Measurements from ENCODE around the gene ADAMTS1. TPM values are rescaled to one million over a fixed set of nuclear protein-coding genes. Genes with fewer than 3 reads are reported as not detected.

Gene ADAMTS1
- total and polyA plus RNA-seq, 2 of the 13 experiments (the other 11 are each of a cell fraction or from before 2014, with no cell fraction given) = 0.02 to 0.11 TPM

DNA sequence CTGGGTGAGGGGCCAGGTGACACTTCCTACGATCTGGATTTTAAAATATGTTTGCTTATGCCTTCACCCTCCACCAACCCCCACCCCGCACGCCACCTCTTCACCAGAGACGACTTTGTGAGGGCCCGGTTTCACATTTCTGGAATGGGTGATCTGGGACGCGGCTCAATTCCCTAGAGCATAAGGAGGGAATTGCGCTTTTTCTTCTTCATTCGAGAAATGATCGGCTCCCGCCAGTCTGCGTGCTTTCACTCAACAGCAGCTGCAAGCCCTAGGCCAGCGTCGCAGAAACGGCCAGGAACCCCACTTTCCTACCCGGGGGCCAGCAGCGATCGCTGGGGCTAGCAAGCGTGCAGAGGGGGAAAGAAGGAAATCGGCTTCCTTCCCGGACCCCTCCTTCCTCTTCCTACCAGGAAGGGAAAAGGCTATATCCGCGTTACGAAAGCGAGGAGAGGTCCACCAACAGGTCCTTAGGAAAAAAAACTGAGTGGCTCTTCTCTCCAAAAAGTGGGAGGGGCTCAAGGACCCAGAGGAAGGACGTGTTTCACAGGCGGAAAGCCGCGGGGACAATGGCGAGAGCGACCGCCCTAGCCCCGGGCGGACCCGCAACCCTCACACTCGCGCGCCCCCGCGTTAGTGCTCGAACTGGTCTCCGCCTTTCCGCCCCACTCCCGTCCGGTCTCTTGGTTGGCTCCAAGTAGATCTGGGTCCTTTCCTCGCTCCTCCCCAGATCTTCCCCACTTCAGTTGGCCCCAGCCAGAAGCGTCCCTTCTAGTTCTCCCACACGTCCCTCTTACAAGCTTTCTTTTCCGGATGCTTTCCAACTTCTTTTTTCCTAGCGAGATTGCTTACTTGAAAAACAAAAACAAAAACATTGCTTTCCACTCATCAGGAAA, 1.1 kb upstream of the ADAMTS1 start:
- peak overlapping the region; percentile 16 to 59 (median 20); a peak in 4 of 6 replicates for H3K4me3 ChIP-seq (replicated peaks in 1 of 3; ENCODE audit: insufficient read depth in 1 of 3, low read depth in 2 of 3, low read length in 3 of 3)
- H3K9me3 ChIP-seq (ENCODE audit: low read length) = no peaks in the 10 kb centered on the region
- WGBS (ENCODE audit: low lambda C conversion rate) = 20% methylated on average over 38 of the region's 50 CpGs
- no peak overlapping the region for H2AFZ ChIP-seq (ENCODE audit: low read length)
- no peaks in the 10 kb centered on the region for H3K36me3 ChIP-seq (replicated peaks in 1 of 2; ENCODE audit: control insufficient read depth in 1 of 2, insufficient read depth in 2 of 2, low read length in 2 of 2)
- POLR2A ChIA-PET = no interaction called here
- in situ Hi-C loops (cut with HindIII; ENCODE audit: extremely low pct_ligation_motif_present, low pct_unique_long_range_greater_than_20kb) (loop anchor here (5.0 kb wide), 3 partner anchors 856 to 1901 kb away; no protein-coding TSS in a partner anchor), intact Hi-C loops (cut with micrococcal nuclease; ENCODE audit: unreplicated experiment) (no loop called here)
- H3K79me2 ChIP-seq (ENCODE audit: insufficient read depth, low read length) = no peaks in the 10 kb centered on the region
- CTCF ChIA-PET (ENCODE audit: low intra/inter-chr PET ratio, low total read pairs) = no interaction called here
- peak; percentile 65 for ATAC-seq
- no peak overlapping the region for H3K27ac ChIP-seq (ENCODE audit: extremely low read length, insufficient read depth, low read length)
- H3K9ac ChIP-seq (ENCODE audit: insufficient read depth, low read depth, low read length) = no peak overlapping the region
- H3K4me2 ChIP-seq (ENCODE audit: low read depth, low read length) = peak overlapping the region; percentile 69
- no TSS peak for BruUV-seq (replicated peaks)
- no peak for DNase-seq (ENCODE audit: low spot score)
- H4K20me1 ChIP-seq (ENCODE audit: insufficient read depth, low read length) = no peaks in the 10 kb centered on the region
- H3K27me3 ChIP-seq (ENCODE audit: control insufficient read depth in 1 of 2, insufficient read depth in 2 of 2, low read length in 2 of 2) = peaks cover 7 to 45% of the 10 kb centered on the region in 2 experiments; a peak in 4 of 5 replicates
- FAIRE-seq = no peak
- no peak for TF ChIP-seq SOX5 (CRISPR knock-in tag; IDR thresholded peaks at IDR 0.05; ENCODE audit: borderline replicate concordance)
- H3K4me1 ChIP-seq (ENCODE audit: insufficient read depth, low read length) = 0 out of 2 replicates have a peak, but pooled peaks cover 27% of the 10 kb centered on the region

DNA sequence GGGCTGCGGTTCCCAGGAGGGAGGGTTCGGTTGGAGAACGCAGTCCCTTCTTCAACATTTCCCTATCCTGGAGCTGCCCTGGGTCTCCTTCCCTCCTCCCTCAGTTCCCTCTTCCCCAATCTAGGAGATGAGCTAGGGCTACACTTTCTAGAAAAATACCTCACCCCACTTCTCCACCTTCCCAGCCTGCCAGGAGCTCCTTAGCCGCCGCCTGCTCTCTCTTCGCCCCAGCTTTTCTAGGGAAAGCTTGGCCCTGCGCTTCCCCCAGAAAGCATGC, 488 bp upstream of the ADAMTS1 start:
- CTCF ChIA-PET (ENCODE audit: low intra/inter-chr PET ratio, low total read pairs) = no interaction called here
- in situ Hi-C loops (cut with HindIII; ENCODE audit: extremely low pct_ligation_motif_present, low pct_unique_long_range_greater_than_20kb) = loop anchor here (5.0 kb wide), 3 partner anchors 857 to 1902 kb away; no protein-coding TSS in a partner anchor
- H3K4me2 ChIP-seq (ENCODE audit: low read depth, low read length) = peak overlapping the region; percentile 69
- TF ChIP-seq, protein P1, sequence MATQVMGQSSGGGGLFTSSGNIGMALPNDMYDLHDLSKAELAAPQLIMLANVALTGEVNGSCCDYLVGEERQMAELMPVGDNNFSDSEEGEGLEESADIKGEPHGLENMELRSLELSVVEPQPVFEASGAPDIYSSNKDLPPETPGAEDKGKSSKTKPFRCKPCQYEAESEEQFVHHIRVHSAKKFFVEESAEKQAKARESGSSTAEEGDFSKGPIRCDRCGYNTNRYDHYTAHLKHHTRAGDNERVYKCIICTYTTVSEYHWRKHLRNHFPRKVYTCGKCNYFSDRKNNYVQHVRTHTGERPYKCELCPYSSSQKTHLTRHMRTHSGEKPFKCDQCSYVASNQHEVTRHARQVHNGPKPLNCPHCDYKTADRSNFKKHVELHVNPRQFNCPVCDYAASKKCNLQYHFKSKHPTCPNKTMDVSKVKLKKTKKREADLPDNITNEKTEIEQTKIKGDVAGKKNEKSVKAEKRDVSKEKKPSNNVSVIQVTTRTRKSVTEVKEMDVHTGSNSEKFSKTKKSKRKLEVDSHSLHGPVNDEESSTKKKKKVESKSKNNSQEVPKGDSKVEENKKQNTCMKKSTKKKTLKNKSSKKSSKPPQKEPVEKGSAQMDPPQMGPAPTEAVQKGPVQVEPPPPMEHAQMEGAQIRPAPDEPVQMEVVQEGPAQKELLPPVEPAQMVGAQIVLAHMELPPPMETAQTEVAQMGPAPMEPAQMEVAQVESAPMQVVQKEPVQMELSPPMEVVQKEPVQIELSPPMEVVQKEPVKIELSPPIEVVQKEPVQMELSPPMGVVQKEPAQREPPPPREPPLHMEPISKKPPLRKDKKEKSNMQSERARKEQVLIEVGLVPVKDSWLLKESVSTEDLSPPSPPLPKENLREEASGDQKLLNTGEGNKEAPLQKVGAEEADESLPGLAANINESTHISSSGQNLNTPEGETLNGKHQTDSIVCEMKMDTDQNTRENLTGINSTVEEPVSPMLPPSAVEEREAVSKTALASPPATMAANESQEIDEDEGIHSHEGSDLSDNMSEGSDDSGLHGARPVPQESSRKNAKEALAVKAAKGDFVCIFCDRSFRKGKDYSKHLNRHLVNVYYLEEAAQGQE (IDR thresholded peaks at IDR 0.05; ENCODE audit: borderline replicate concordance in 1 of 2, low read depth in 1 of 2, low read length in 2 of 2) = no peak
- TF ChIP-seq ZNF225 (CRISPR knock-in tag; IDR thresholded peaks at IDR 0.05) (no peak), ZNF263 (CRISPR knock-in tag; IDR thresholded peaks at IDR 0.05) (no peak), PHF21A (CRISPR knock-in tag; IDR thresholded peaks at IDR 0.05) (no peak), ZFP36 (IDR thresholded peaks at IDR 0.05; ENCODE audit: borderline replicate concordance, low read depth, low read length, partially characterized antibody) (no peak), NFKBIZ (CRISPR knock-in tag; IDR thresholded peaks at IDR 0.05) (no peak), SMAD9 (CRISPR knock-in tag; IDR thresholded peaks at IDR 0.05) (no peak)
- TF ChIP-seq, protein P2, sequence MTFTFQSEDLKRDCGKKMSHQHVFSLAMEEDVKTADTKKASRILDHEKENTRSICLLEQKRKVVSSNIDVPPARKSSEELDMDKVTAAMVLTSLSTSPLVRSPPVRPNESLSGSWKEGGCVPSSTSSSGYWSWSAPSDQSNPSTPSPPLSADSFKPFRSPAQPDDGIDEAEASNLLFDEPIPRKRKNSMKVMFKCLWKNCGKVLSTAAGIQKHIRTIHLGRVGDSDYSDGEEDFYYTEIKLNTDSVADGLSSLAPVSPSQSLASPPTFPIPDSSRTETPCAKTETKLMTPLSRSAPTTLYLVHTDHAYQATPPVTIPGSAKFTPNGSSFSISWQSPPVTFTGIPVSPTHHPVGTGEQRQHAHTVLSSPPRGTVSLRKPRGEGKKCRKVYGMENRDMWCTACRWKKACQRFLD (CRISPR knock-in tag; IDR thresholded peaks at IDR 0.05; ENCODE audit: borderline replicate concordance) = no peak
- TF ChIP-seq, protein P3, sequence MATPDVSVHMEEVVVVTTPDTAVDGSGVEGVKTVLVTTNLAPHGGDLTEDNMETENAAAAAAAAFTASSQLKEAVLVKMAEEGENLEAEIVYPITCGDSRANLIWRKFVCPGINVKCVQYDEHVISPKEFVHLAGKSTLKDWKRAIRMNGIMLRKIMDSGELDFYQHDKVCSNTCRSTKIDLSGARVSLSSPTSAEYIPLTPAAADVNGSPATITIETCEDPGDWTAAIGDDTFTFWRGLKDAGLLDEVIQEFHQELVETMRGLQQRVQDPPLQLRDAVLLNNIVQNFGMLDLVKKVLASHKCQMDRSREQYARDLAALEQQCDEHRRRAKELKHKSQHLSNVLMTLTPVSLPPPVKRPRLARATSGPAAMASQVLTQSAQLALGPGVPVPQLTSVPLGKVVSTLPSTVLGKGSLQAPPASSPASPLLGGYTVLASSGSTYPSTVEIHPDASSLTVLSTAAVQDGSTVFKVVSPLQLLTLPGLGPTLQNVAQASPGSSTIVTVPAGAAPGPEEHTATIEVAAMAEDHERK (CRISPR knock-in tag; IDR thresholded peaks at IDR 0.05; ENCODE audit: low read depth) = no peak

More for the DNA sequence above, 488 bp upstream of the ADAMTS1 start:
- DNase-seq (ENCODE audit: low spot score) (no peak), FAIRE-seq (no peak), ATAC-seq (peak; percentile 6)
- no TSS peak for BruUV-seq (replicated peaks)
- H3K4me3 ChIP-seq (replicated peaks in 1 of 3; ENCODE audit: insufficient read depth in 1 of 3, low read depth in 2 of 3, low read length in 3 of 3) = peak overlapping the region; percentile 12 to 59 (median 37); a peak in 2 of 6 replicates
- no peaks in the 10 kb centered on the region for H3K36me3 ChIP-seq (replicated peaks in 1 of 2; ENCODE audit: control insufficient read depth in 1 of 2, insufficient read depth in 2 of 2, low read length in 2 of 2)
- H3K4me1 ChIP-seq (ENCODE audit: insufficient read depth, low read length) = 0 out of 2 replicates have a peak, but pooled peaks cover 27% of the 10 kb centered on the region
- no peak overlapping the region for H3K27ac ChIP-seq (ENCODE audit: extremely low read length, insufficient read depth, low read length)
- POLR2A ChIA-PET = no interaction called here
- H3K27me3 ChIP-seq (ENCODE audit: control insufficient read depth in 1 of 2, insufficient read depth in 2 of 2, low read length in 2 of 2) = peaks cover 7 to 45% of the 10 kb centered on the region in 2 experiments; a peak in 4 of 5 replicates
- no peaks in the 10 kb centered on the region for H3K9me3 ChIP-seq (ENCODE audit: low read length)
- no peaks in the 10 kb centered on the region for H3K79me2 ChIP-seq (ENCODE audit: insufficient read depth, low read length)
- intact Hi-C loops (cut with micrococcal nuclease; ENCODE audit: unreplicated experiment) = no loop called here
- 27% methylated on average over 7 of the region's 7 CpGs for WGBS (ENCODE audit: low lambda C conversion rate)
- no peaks in the 10 kb centered on the region for H4K20me1 ChIP-seq (ENCODE audit: insufficient read depth, low read length)
- H3K9ac ChIP-seq (ENCODE audit: insufficient read depth, low read depth, low read length) = no peak overlapping the region
- no peak overlapping the region for H2AFZ ChIP-seq (ENCODE audit: low read length)

Data from HepG2 (cell line).